Measurements from ENCODE around the gene SPATA32. TPM values are rescaled to one million over a fixed set of nuclear protein-coding genes. Genes with fewer than 3 reads are reported as not detected.

Gene SPATA32
- total RNA-seq, 2 experiments from 2014 or later: 0.20 to 0.27 TPM

DNA sequence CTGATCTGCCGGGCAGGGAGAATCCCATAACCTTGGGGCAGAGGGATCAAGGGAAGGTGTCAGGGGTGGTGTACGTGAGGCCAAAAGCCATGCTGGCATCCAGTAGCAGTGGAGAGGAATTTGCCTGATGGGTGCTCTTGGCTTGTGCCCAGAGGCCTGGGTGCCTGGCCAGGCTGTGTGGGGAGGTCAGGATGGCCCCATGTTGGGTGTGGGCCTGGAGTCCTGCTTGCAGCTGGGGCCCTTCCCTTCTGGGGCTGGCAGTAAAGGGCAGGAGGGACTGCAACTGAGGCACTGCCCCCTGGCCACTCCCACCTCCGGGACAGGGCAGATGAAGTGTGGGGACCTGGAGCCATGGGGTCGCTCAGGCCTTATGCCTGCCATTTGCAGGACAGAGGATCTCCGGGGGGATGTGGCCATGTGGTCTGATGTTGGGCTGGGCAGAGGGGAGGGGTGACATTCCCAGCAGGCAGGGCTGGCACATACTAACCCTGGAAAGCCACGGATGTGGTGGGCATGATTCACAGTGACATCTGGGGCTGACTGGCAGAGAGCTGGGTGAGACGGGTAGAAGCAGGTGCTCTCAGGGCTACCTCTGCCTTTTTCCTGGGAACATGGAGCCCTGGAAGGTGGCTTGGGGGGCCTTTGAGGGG lies 36.7 kb downstream of the SPATA32 start:
- H3K9me3 ChIP-seq (ENCODE audit: control insufficient read depth in 1 of 2, insufficient read depth in 1 of 2, low read length in 2 of 2): no peaks in the 10 kb centered on the region
- CTCF ChIA-PET: interaction anchor here (0.8 to 4.9 kb wide), 9 partner anchors 10 to 176 kb away, joined by 3 to 47 read pairs (median 6); partner anchors contain the start of genes ACBD4 and HEXIM1
- H3K4me3 ChIP-seq (ENCODE audit: low read length): peak overlapping the region; percentile 99
- no peaks in the 10 kb centered on the region for H3K27me3 Mint-ChIP-seq
- H3K4me1 ChIP-seq (ENCODE audit: insufficient read depth, low read length): peaks cover 81% of the 10 kb centered on the region
- TF ChIP-seq, protein P1, sequence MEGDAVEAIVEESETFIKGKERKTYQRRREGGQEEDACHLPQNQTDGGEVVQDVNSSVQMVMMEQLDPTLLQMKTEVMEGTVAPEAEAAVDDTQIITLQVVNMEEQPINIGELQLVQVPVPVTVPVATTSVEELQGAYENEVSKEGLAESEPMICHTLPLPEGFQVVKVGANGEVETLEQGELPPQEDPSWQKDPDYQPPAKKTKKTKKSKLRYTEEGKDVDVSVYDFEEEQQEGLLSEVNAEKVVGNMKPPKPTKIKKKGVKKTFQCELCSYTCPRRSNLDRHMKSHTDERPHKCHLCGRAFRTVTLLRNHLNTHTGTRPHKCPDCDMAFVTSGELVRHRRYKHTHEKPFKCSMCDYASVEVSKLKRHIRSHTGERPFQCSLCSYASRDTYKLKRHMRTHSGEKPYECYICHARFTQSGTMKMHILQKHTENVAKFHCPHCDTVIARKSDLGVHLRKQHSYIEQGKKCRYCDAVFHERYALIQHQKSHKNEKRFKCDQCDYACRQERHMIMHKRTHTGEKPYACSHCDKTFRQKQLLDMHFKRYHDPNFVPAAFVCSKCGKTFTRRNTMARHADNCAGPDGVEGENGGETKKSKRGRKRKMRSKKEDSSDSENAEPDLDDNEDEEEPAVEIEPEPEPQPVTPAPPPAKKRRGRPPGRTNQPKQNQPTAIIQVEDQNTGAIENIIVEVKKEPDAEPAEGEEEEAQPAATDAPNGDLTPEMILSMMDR (IDR thresholded peaks at IDR 0.05): no peak
- no peaks in the 10 kb centered on the region for H3K9me3 Mint-ChIP-seq
- H3K27ac Mint-ChIP-seq: peak overlapping the region; percentile 100
- POLR2A ChIA-PET: interaction anchor here (0.9 to 16.4 kb wide), 17 partner anchors 4 to 184 kb away, joined by 3 to 346 read pairs (median 10); partner anchors contain the start of genes ACBD4, FMNL1, HEXIM1 and HEXIM2
- peaks cover 67% of the 10 kb centered on the region for H3K4me1 Mint-ChIP-seq (ENCODE audit: low read depth)
- intact Hi-C loops (cut with DNase I, micrococcal nuclease): loop anchor here (5.0 kb wide), 3 partner anchors 37 to 357 kb away; partner anchors contain the start of genes MAP3K14 (in 1 of the 2) and SPATA32 (in 1 of the 2)
- peaks cover 7% of the 10 kb centered on the region for H3K36me3 ChIP-seq (ENCODE audit: insufficient read depth, low read length)
- peak overlapping the region; percentile 98 to 99 for H3K27ac ChIP-seq (ENCODE audit: low read depth in 1 of 2, low read length in 2 of 2)
- DNase-seq: peak in 11 of 14 experiments; percentile 38 to 75 (median 59)
- no peaks in the 10 kb centered on the region for H3K27me3 ChIP-seq (ENCODE audit: control insufficient read depth in 1 of 2, insufficient read depth in 2 of 2, low read length in 2 of 2)
- peaks cover 61% of the 10 kb centered on the region for H3K36me3 Mint-ChIP-seq (ENCODE audit: low read depth)
- no peak for ATAC-seq (ENCODE audit: poor library complexity)
- peak overlapping the region; percentile 95 for H3K4me3 Mint-ChIP-seq

DNA sequence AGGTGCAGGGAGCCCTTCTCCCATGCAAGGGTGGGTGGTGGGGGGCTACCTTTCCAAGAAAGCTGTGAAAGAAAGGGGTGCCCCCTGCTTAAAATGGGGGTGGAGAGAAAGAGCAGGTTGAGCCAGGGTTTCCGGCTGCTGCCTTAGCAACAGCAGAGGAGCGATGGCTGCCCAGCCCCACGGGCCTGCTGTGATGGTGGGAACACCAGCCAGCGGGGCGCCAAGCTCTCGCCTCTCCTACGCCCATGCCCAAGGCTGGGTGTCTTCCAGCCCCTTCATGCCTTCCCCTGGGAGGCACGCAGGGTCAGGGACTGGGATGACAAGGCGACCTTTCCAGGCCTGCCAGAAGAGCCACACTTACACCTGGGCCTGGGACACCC lies 37.2 kb downstream of the SPATA32 start:
- Histone ChIP-seq H3K9me3 (ENCODE audit: control insufficient read depth in 1 of 2, insufficient read depth in 1 of 2, low read length in 2 of 2) (no peaks in the 10 kb centered on the region), H3K27me3 (ENCODE audit: control insufficient read depth in 1 of 2, insufficient read depth in 2 of 2, low read length in 2 of 2) (no peaks in the 10 kb centered on the region), H3K27ac (ENCODE audit: low read depth in 1 of 2, low read length in 2 of 2) (peak overlapping the region; percentile 98 to 99), H3K36me3 (ENCODE audit: insufficient read depth, low read length) (peaks cover 9% of the 10 kb centered on the region), H3K4me3 (ENCODE audit: low read length) (peak overlapping the region; percentile 99), H3K4me1 (ENCODE audit: insufficient read depth, low read length) (peaks cover 81% of the 10 kb centered on the region)
- ChIA-PET POLR2A (interaction anchor here (2.7 to 16.4 kb wide), 6 partner anchors 7 to 87 kb away, joined by 19 to 346 read pairs (median 86); partner anchors contain the start of genes HEXIM1 and HEXIM2), CTCF (interaction anchor here (1.2 to 4.9 kb wide), 3 partner anchors 11 to 75 kb away, joined by 3 to 47 read pairs (median 17); partner anchors contain the start of gene HEXIM1)
- intact Hi-C loops (cut with DNase I, micrococcal nuclease): loop anchor here (5.0 kb wide), 4 partner anchors 38 to 363 kb away; partner anchors contain the start of genes MAP3K14 (in 1 of the 2) and SPATA32 (in 1 of the 2)
- H3K27me3 Mint-ChIP-seq: no peaks in the 10 kb centered on the region
- peaks cover 66% of the 10 kb centered on the region for H3K36me3 Mint-ChIP-seq (ENCODE audit: low read depth)
- TF ChIP-seq, protein P1 (IDR thresholded peaks at IDR 0.05): no peak
- peak overlapping the region; percentile 100 for H3K27ac Mint-ChIP-seq
- DNase-seq (peak in 7 of 14 experiments; percentile 16 to 58 (median 53)), ATAC-seq (ENCODE audit: poor library complexity) (no peak)
- no peaks in the 10 kb centered on the region for H3K9me3 Mint-ChIP-seq
- peak overlapping the region; percentile 95 for H3K4me3 Mint-ChIP-seq
- H3K4me1 Mint-ChIP-seq (ENCODE audit: low read depth): peaks cover 67% of the 10 kb centered on the region

DNA sequence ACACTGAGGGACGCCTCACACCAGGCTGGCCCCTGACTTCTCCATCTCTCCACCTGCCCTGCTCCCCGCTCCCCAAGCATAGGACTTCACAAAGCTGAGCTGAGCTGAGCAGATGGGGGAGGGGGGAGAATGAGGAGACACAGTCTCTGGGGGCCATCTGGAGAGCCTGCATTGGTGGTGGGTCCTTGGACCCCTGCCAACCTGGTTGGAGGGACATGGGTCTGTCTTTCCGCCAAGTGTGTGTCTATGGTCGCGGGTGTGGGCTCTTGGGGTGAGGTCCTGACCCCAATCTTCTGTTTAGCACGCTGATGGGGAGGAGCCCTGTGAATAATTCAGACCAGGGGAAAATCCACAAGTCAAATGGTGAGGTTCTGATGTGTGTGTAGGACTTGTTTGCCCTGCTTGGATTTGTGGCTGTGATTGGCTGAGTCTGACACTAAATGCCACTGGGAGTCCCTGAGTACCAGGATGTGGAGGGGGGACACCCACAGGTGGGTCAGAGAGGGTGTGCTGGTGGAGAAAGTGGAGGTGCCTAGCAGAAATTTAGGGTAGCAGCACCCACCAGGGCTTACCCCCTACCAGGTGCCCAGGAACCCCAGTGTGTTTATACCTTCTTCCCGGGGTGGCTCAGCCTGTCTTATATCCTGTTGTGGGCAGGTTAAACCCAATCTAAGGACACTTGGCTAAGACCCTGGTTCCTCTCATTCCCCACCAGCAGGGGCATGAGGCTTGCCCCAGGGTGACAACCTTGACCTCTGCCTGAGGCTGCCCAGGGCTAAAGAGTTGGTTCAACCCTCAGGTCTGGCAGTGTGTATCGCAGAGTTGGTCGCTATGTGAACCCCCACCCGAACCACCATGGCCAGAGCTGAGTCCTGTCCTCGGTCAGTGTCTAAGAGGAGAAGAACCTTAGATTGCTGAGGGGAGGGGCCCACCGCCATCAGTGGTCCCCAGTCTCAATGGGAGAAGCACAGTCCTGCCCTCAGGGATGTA lies 38.1 kb downstream of the SPATA32 start:
- peak overlapping the region; percentile 99 for H3K4me3 ChIP-seq (ENCODE audit: low read length)
- intact Hi-C loops (cut with DNase I, micrococcal nuclease): loop anchor here (2.0 to 5.0 kb wide), 2 partner anchors 93 to 363 kb away; partner anchors contain the start of gene MAP3K14 (in 1 of the 2)
- CTCF ChIA-PET: interaction anchor here (1.2 to 4.9 kb wide), 5 partner anchors 11 to 93 kb away, joined by 3 to 47 read pairs (median 6); partner anchors contain the start of genes HEXIM1 and MAP3K14

More for the DNA sequence above, 38.1 kb downstream of the SPATA32 start:
- Histone ChIP-seq H3K27ac (ENCODE audit: low read depth in 1 of 2, low read length in 2 of 2) (peak overlapping the region; percentile 98 to 99), H3K36me3 (ENCODE audit: insufficient read depth, low read length) (peaks cover 12% of the 10 kb centered on the region), H3K4me1 (ENCODE audit: insufficient read depth, low read length) (peaks cover 81% of the 10 kb centered on the region), H3K27me3 (ENCODE audit: control insufficient read depth in 1 of 2, insufficient read depth in 2 of 2, low read length in 2 of 2) (no peaks in the 10 kb centered on the region), H3K9me3 (ENCODE audit: control insufficient read depth in 1 of 2, insufficient read depth in 1 of 2, low read length in 2 of 2) (no peaks in the 10 kb centered on the region)
- peaks cover 67% of the 10 kb centered on the region for H3K36me3 Mint-ChIP-seq (ENCODE audit: low read depth)
- DNase-seq (peak in 9 of 14 experiments; percentile 23 to 83 (median 57)), ATAC-seq (ENCODE audit: poor library complexity) (peak; percentile 5)
- peaks cover 67% of the 10 kb centered on the region for H3K4me1 Mint-ChIP-seq (ENCODE audit: low read depth)
- no peaks in the 10 kb centered on the region for H3K9me3 Mint-ChIP-seq
- H3K27ac Mint-ChIP-seq: peak overlapping the region; percentile 100
- H3K27me3 Mint-ChIP-seq: no peaks in the 10 kb centered on the region
- TF ChIP-seq, protein P1 (IDR thresholded peaks at IDR 0.05): no peak
- POLR2A ChIA-PET: interaction anchor here (2.6 to 16.4 kb wide), 8 partner anchors 8 to 88 kb away, joined by 12 to 346 read pairs (median 43); partner anchors contain the start of genes HEXIM1 and HEXIM2
- peak overlapping the region; percentile 95 for H3K4me3 Mint-ChIP-seq

Measured in CD4-positive, alpha-beta T cell (primary cell).